Measurements from ENCODE around the gene DPH3. TPM values are rescaled to one million over a fixed set of nuclear protein-coding genes. Genes with fewer than 3 reads are reported as not detected.

Gene DPH3
- total and polyA plus RNA-seq, 7 experiments from 2014 or later, result 11.6 to 23.6 (median 15.7) TPM

GRCh38 chr3:16239780-16240179 is 25.0 kb downstream of the DPH3 start:
- no peak for DNase-seq
- intact Hi-C loops (cut with micrococcal nuclease), result no loop called here

GRCh38 chr3:16239086-16239770 is 25.5 kb downstream of the DPH3 start:
- ATAC-seq (no peak), DNase-seq (no peak)
- Mint-ChIP-seq H3K36me3 (no peaks in the 10 kb centered on the region), H3K4me1 (peaks cover 0 to 24% (median 0%) of the 10 kb centered on the region in 7 donors), H3K27me3 (peaks cover 0 to 3% (median 0%) of the 10 kb centered on the region in 5 donors), H3K27ac (no peak overlapping the region), H3K9me3 (no peaks in the 10 kb centered on the region), H3K4me3 (no peak overlapping the region)
- no peak overlapping the region for H3K27ac ChIP-seq (ENCODE audit: low read depth, low read length)
- H3K27me3 ChIP-seq (ENCODE audit: control insufficient read depth in 2 of 2, insufficient read depth in 2 of 2, low read length in 2 of 2), result no peaks in the 10 kb centered on the region
- intact Hi-C loops (cut with micrococcal nuclease), result no loop called here
- ChIA-PET CTCF (no interaction called here), POLR2A (no interaction called here)
- H3K4me3 ChIP-seq (ENCODE audit: low read length), result no peak overlapping the region
- no peaks in the 10 kb centered on the region for H3K9me3 ChIP-seq (ENCODE audit: control insufficient read depth in 2 of 3, low read length in 3 of 3)
- no peaks in the 10 kb centered on the region for H3K4me1 ChIP-seq (ENCODE audit: control insufficient read depth in 2 of 2, insufficient read depth in 2 of 2, low read length in 2 of 2)
- H3K36me3 ChIP-seq (ENCODE audit: control insufficient read depth in 2 of 3, insufficient read depth in 3 of 3, low read length in 3 of 3), result no peaks in the 10 kb centered on the region

More at GRCh38 chr3:16239780-16240179, 25.0 kb downstream of the DPH3 start:
- Histone ChIP-seq H3K4me1 (ENCODE audit: control insufficient read depth in 2 of 2, insufficient read depth in 2 of 2, low read length in 2 of 2) (no peaks in the 10 kb centered on the region), H3K36me3 (ENCODE audit: control insufficient read depth in 2 of 3, insufficient read depth in 3 of 3, low read length in 3 of 3) (no peaks in the 10 kb centered on the region), H3K27me3 (ENCODE audit: control insufficient read depth in 2 of 2, insufficient read depth in 2 of 2, low read length in 2 of 2) (no peaks in the 10 kb centered on the region), H3K4me3 (ENCODE audit: low read length) (no peak overlapping the region), H3K27ac (ENCODE audit: low read depth, low read length) (no peak overlapping the region), H3K9me3 (ENCODE audit: control insufficient read depth in 2 of 3, low read length in 3 of 3) (no peaks in the 10 kb centered on the region)
- no peaks in the 10 kb centered on the region for H3K36me3 Mint-ChIP-seq
- H3K9me3 Mint-ChIP-seq, result no peaks in the 10 kb centered on the region
- CTCF ChIA-PET, result no interaction called here
- POLR2A ChIA-PET, result no interaction called here
- H3K4me3 Mint-ChIP-seq, result no peak overlapping the region
- peaks cover 0 to 25% (median 0%) of the 10 kb centered on the region in 7 donors for H3K4me1 Mint-ChIP-seq
- no peak overlapping the region for H3K27ac Mint-ChIP-seq
- no peaks in the 10 kb centered on the region for H3K27me3 Mint-ChIP-seq
- no peak for ATAC-seq

GRCh38 chr3:16236856-16237393 is 27.8 kb downstream of the DPH3 start:
- Histone ChIP-seq H3K4me3 (ENCODE audit: low read length) (no peak overlapping the region), H3K27ac (ENCODE audit: low read depth, low read length) (no peak overlapping the region), H3K9me3 (ENCODE audit: control insufficient read depth in 2 of 3, low read length in 3 of 3) (no peaks in the 10 kb centered on the region), H3K4me1 (ENCODE audit: control insufficient read depth in 2 of 2, insufficient read depth in 2 of 2, low read length in 2 of 2) (no peaks in the 10 kb centered on the region), H3K36me3 (ENCODE audit: control insufficient read depth in 2 of 3, insufficient read depth in 3 of 3, low read length in 3 of 3) (no peaks in the 10 kb centered on the region), H3K27me3 (ENCODE audit: control insufficient read depth in 2 of 2, insufficient read depth in 2 of 2, low read length in 2 of 2) (no peaks in the 10 kb centered on the region)
- H3K36me3 Mint-ChIP-seq, result peaks cover 0 to 4% (median 0%) of the 10 kb centered on the region in 5 donors
- peaks cover 0 to 3% (median 0%) of the 10 kb centered on the region in 11 donors for H3K9me3 Mint-ChIP-seq
- no peak for ATAC-seq
- CTCF ChIA-PET, result interaction anchor here (0.7 kb wide), 1 partner anchor 1029 kb away, joined by 4 read pairs; no protein-coding TSS in a partner anchor
- H3K4me3 Mint-ChIP-seq, result no peak overlapping the region
- H3K27me3 Mint-ChIP-seq, result peaks cover 0 to 5% (median 4%) of the 10 kb centered on the region in 5 donors
- POLR2A ChIA-PET, result no interaction called here
- intact Hi-C loops (cut with micrococcal nuclease), result no loop called here
- DNase-seq, result no peak
- H3K27ac Mint-ChIP-seq, result no peak overlapping the region
- peaks cover 0 to 14% (median 0%) of the 10 kb centered on the region in 7 donors for H3K4me1 Mint-ChIP-seq

- intact Hi-C loops (cut with micrococcal nuclease), result no loop called here
- POLR2A ChIA-PET, result no interaction called here
Measured at GRCh38 chr3:16236030-16236639, 28.6 kb downstream of the DPH3 start.

GRCh38 chr3:16234281-16234680 is 30.5 kb downstream of the DPH3 start:
- POLR2A ChIA-PET, result no interaction called here

More at GRCh38 chr3:16236030-16236639, 28.6 kb downstream of the DPH3 start:
- Histone ChIP-seq H3K27me3 (ENCODE audit: control insufficient read depth in 2 of 2, insufficient read depth in 2 of 2, low read length in 2 of 2) (no peaks in the 10 kb centered on the region), H3K36me3 (ENCODE audit: control insufficient read depth in 2 of 3, insufficient read depth in 3 of 3, low read length in 3 of 3) (no peaks in the 10 kb centered on the region), H3K4me3 (ENCODE audit: low read length) (no peak overlapping the region), H3K4me1 (ENCODE audit: control insufficient read depth in 2 of 2, insufficient read depth in 2 of 2, low read length in 2 of 2) (no peaks in the 10 kb centered on the region), H3K27ac (ENCODE audit: low read depth, low read length) (no peak overlapping the region), H3K9me3 (ENCODE audit: control insufficient read depth in 2 of 3, low read length in 3 of 3) (no peaks in the 10 kb centered on the region)
- H3K36me3 Mint-ChIP-seq, result peaks cover 0 to 4% (median 0%) of the 10 kb centered on the region in 5 donors
- no peak for DNase-seq
- H3K4me3 Mint-ChIP-seq, result no peak overlapping the region
- H3K27ac Mint-ChIP-seq, result no peak overlapping the region
- CTCF ChIA-PET, result no interaction called here
- H3K9me3 Mint-ChIP-seq, result peaks cover 0 to 3% (median 0%) of the 10 kb centered on the region in 11 donors
- H3K27me3 Mint-ChIP-seq, result peaks cover 0 to 5% (median 4%) of the 10 kb centered on the region in 5 donors
- no peak for ATAC-seq
- peaks cover 0 to 14% (median 0%) of the 10 kb centered on the region in 7 donors for H3K4me1 Mint-ChIP-seq

GRCh38 chr3:16233806-16234205 is 30.9 kb downstream of the DPH3 start:
- peaks cover 0 to under 1% (median 0%) of the 10 kb centered on the region in 7 donors for H3K4me1 Mint-ChIP-seq
- intact Hi-C loops (cut with micrococcal nuclease), result no loop called here
- no peaks in the 10 kb centered on the region for H3K27me3 ChIP-seq (ENCODE audit: control insufficient read depth in 2 of 2, insufficient read depth in 2 of 2, low read length in 2 of 2)
- POLR2A ChIA-PET, result interaction anchor here (0.6 kb wide), 1 partner anchor 423 kb away, joined by 3 read pairs; no protein-coding TSS in a partner anchor
- H3K36me3 ChIP-seq (ENCODE audit: control insufficient read depth in 2 of 3, insufficient read depth in 3 of 3, low read length in 3 of 3), result no peaks in the 10 kb centered on the region
- peaks cover 0 to 15% (median 5%) of the 10 kb centered on the region in 5 donors for H3K27me3 Mint-ChIP-seq
- H3K9me3 Mint-ChIP-seq, result peaks cover 0 to 3% (median 0%) of the 10 kb centered on the region in 11 donors
- H3K36me3 Mint-ChIP-seq, result peaks cover 0 to 4% (median 0%) of the 10 kb centered on the region in 5 donors
- no peak overlapping the region for H3K4me3 ChIP-seq (ENCODE audit: low read length)
- no peaks in the 10 kb centered on the region for H3K9me3 ChIP-seq (ENCODE audit: control insufficient read depth in 2 of 3, low read length in 3 of 3)
- no peak overlapping the region for H3K27ac ChIP-seq (ENCODE audit: low read depth, low read length)
- no peaks in the 10 kb centered on the region for H3K4me1 ChIP-seq (ENCODE audit: control insufficient read depth in 2 of 2, insufficient read depth in 2 of 2, low read length in 2 of 2)
- ATAC-seq (no peak), DNase-seq (no peak)
- CTCF ChIA-PET, result interaction anchor here (0.6 kb wide), 1 partner anchor 1221 kb away, joined by 3 read pairs; no protein-coding TSS in a partner anchor
- H3K27ac Mint-ChIP-seq, result no peak overlapping the region
- H3K4me3 Mint-ChIP-seq, result no peak overlapping the region

More at GRCh38 chr3:16234281-16234680, 30.5 kb downstream of the DPH3 start:
- no peaks in the 10 kb centered on the region for H3K9me3 ChIP-seq (ENCODE audit: control insufficient read depth in 2 of 3, low read length in 3 of 3)
- H3K36me3 ChIP-seq (ENCODE audit: control insufficient read depth in 2 of 3, insufficient read depth in 3 of 3, low read length in 3 of 3), result no peaks in the 10 kb centered on the region
- Mint-ChIP-seq H3K27ac (no peak overlapping the region), H3K36me3 (peaks cover 0 to 4% (median 0%) of the 10 kb centered on the region in 5 donors), H3K4me1 (peaks cover 0 to 4% (median 0%) of the 10 kb centered on the region in 7 donors), H3K4me3 (no peak overlapping the region), H3K9me3 (peaks cover 0 to 3% (median 0%) of the 10 kb centered on the region in 11 donors), H3K27me3 (peaks cover 0 to 10% (median 5%) of the 10 kb centered on the region in 5 donors)
- H3K27ac ChIP-seq (ENCODE audit: low read depth, low read length), result no peak overlapping the region
- no peak for DNase-seq
- no peaks in the 10 kb centered on the region for H3K27me3 ChIP-seq (ENCODE audit: control insufficient read depth in 2 of 2, insufficient read depth in 2 of 2, low read length in 2 of 2)
- CTCF ChIA-PET, result interaction anchor here (0.6 kb wide), 1 partner anchor 1221 kb away, joined by 3 read pairs; no protein-coding TSS in a partner anchor
- ATAC-seq, result no peak
- intact Hi-C loops (cut with micrococcal nuclease), result no loop called here
- H3K4me1 ChIP-seq (ENCODE audit: control insufficient read depth in 2 of 2, insufficient read depth in 2 of 2, low read length in 2 of 2), result no peaks in the 10 kb centered on the region
- no peak overlapping the region for H3K4me3 ChIP-seq (ENCODE audit: low read length)
